ENCODE measurements around the gene USH1C.

Gene USH1C

GRCh38 chr11:17488563-17488962 is 55.7 kb downstream of the USH1C start:
- H3K27ac ChIP-seq (ENCODE audit: extremely low read depth, low read depth, low read length) = no peak overlapping the region
- H3K36me3 ChIP-seq (ENCODE audit: control insufficient read depth in 2 of 2, insufficient read depth in 1 of 2, low read length in 2 of 2) = no peaks in the 10 kb centered on the region
- ChIA-PET CTCF (interaction anchor here (0.9 to 1.6 kb wide), 5 partner anchors 15 to 135 kb away, joined by 3 to 6 read pairs (median 3); no protein-coding TSS in a partner anchor), POLR2A (no interaction called here)
- H3K4me1 ChIP-seq (ENCODE audit: control insufficient read depth, insufficient read depth, low read length) = no peaks in the 10 kb centered on the region
- no peak overlapping the region for H3K4me3 ChIP-seq (ENCODE audit: low read depth, low read length)
- TF ChIP-seq SCRT1 (tag by site-specific recombination; IDR thresholded peaks at IDR 0.05; ENCODE audit: borderline replicate concordance) (peak; percentile 75), SCRT2 (tag by site-specific recombination; IDR thresholded peaks at IDR 0.05) (peak; percentile 88), ZNF174 (tag by site-specific recombination; IDR thresholded peaks at IDR 0.05) (no peak), TRIM28 (IDR thresholded peaks at IDR 0.05; ENCODE audit: borderline replicate concordance, low read length) (no peak), IKZF3 (tag by site-specific recombination; IDR thresholded peaks at IDR 0.05) (no peak)
- H3K9me3 ChIP-seq (ENCODE audit: control insufficient read depth, insufficient read depth, low read depth, low read length) = no peaks in the 10 kb centered on the region

- H3K4me1 ChIP-seq (ENCODE audit: control insufficient read depth, insufficient read depth, low read length) = no peaks in the 10 kb centered on the region
- CTCF ChIA-PET = interaction anchor here (0.9 to 1.2 kb wide), 2 partner anchors 21 to 42 kb away, joined by 3 to 5 read pairs; no protein-coding TSS in a partner anchor
- H3K36me3 ChIP-seq (ENCODE audit: control insufficient read depth in 2 of 2, insufficient read depth in 1 of 2, low read length in 2 of 2) = no peaks in the 10 kb centered on the region
- POLR2A ChIA-PET = no interaction called here
- TF ChIP-seq ZNF837 (tag by site-specific recombination; IDR thresholded peaks at IDR 0.05) (no peak), ZBTB8A (tag by site-specific recombination; IDR thresholded peaks at IDR 0.05) (no peak)
- H3K9me3 ChIP-seq (ENCODE audit: control insufficient read depth, insufficient read depth, low read depth, low read length) = no peaks in the 10 kb centered on the region
- H3K27ac ChIP-seq (ENCODE audit: extremely low read depth, low read depth, low read length) = no peak overlapping the region
- H3K4me3 ChIP-seq (ENCODE audit: low read depth, low read length) = no peak overlapping the region
These were observed 57.6 kb downstream of the USH1C start for GRCh38 chr11:17486646-17487045.

GRCh38 chr11:17483505-17483904 is 60.7 kb downstream of the USH1C start:
- ChIA-PET POLR2A (no interaction called here), CTCF (no interaction called here)

More at GRCh38 chr11:17483505-17483904, 60.7 kb downstream of the USH1C start:
- H3K4me1 ChIP-seq (ENCODE audit: control insufficient read depth, insufficient read depth, low read length) = no peaks in the 10 kb centered on the region
- TF ChIP-seq ZNF639 (tag by site-specific recombination; IDR thresholded peaks at IDR 0.05) = no peak
- TF ChIP-seq ZNF280D (tag by site-specific recombination; IDR thresholded peaks at IDR 0.05) = 0 out of 2 replicates have a peak, but pooled peaks have one; percentile 34
- peak; percentile 97 for TF ChIP-seq ZNF146 (tag by site-specific recombination; IDR thresholded peaks at IDR 0.05)
- no peak for TF ChIP-seq ZNF148 (tag by site-specific recombination; IDR thresholded peaks at IDR 0.05; ENCODE audit: borderline replicate concordance)
- TF ChIP-seq ZNF169 (tag by site-specific recombination; IDR thresholded peaks at IDR 0.05) = no peak
- 0 out of 2 replicates have a peak, but pooled peaks have one; percentile 66 for TF ChIP-seq ZNF580 (tag by site-specific recombination; IDR thresholded peaks at IDR 0.05)
- no peak for TF ChIP-seq ZBTB8A (tag by site-specific recombination; IDR thresholded peaks at IDR 0.05)
- no peak for TF ChIP-seq ZNF544 (tag by site-specific recombination; IDR thresholded peaks at IDR 0.05)
- no peaks in the 10 kb centered on the region for H3K36me3 ChIP-seq (ENCODE audit: control insufficient read depth in 2 of 2, insufficient read depth in 1 of 2, low read length in 2 of 2)
- no peak overlapping the region for H3K4me3 ChIP-seq (ENCODE audit: low read depth, low read length)
- H3K27ac ChIP-seq (ENCODE audit: extremely low read depth, low read depth, low read length) = no peak overlapping the region
- no peaks in the 10 kb centered on the region for H3K9me3 ChIP-seq (ENCODE audit: control insufficient read depth, insufficient read depth, low read depth, low read length)
